Caco-2 (cell line): ENCODE data around the gene DGKK. TPM values are rescaled to one million over a fixed set of nuclear protein-coding genes. Genes with fewer than 3 reads are reported as not detected.

ENCODE experiments used
- BruUV-seq: library from RNA; stranded (reverse); fragments of 400-500 nt; replicated peaks from 2 replicates; lab custom pipeline; 2021; lab: Mats Ljungman, UMichigan
- CTCF ChIA-PET: fragments of 300-600 bp; sonication (Branson Sonifier 250); formaldehyde crosslinking; loops from one replicate; lab custom pipeline; 2022; ENCODE audit warnings: antibody characterized with exemption; lab: Charles Lee
- POLR2A ChIA-PET: fragments of 300-600 bp; sonication (Branson Sonifier 250); formaldehyde crosslinking; loops from one replicate; lab custom pipeline; 2022; ENCODE audit warnings: antibody characterized with exemption; lab: Charles Lee
- DNase-seq, 2 experiments: peaks; one replicate each; pipeline versions ENCODE4 v3.0.0 to v3.0.0-alpha.2; 2020 to 2022
- H3K27me3 ChIP-seq: replicated peaks from 2 replicates; pipeline ENCODE4 v1.6.0; 2011; ENCODE audit warnings: low read length; ENCODE audit not compliant: control insufficient read depth, insufficient read depth
- H3K36me3 ChIP-seq: 2 replicates; pipeline ENCODE4 v1.5.1; 2011; ENCODE audit warnings: low read length; ENCODE audit not compliant: control insufficient read depth, insufficient read depth
- H3K4me1 ChIP-seq: fragments of 250-450 bp; sonication (Bioruptor Pico); 2 replicates; pipeline ENCODE4 v1.5.1; 2020; ENCODE audit warnings: mild to moderate bottlenecking
- H3K4me3 ChIP-seq: 2 replicates; pipeline ENCODE4 v1.5.1; 2011; ENCODE audit warnings: low read depth, mild to moderate bottlenecking, control low read depth, low read length
- H3K9me3 ChIP-seq: fragments of 250-450 bp; sonication (Bioruptor Pico); 2 replicates; pipeline ENCODE4 v1.5.1; 2020; ENCODE audit warnings: mild to moderate bottlenecking, moderate library complexity
- H3K27ac Mint-ChIP-seq: one replicate; pipeline ENCODE4 v1.8.0; 2022; ENCODE audit warnings: mixed read lengths; ENCODE audit not compliant: unreplicated experiment
- H3K27me3 Mint-ChIP-seq: one replicate; pipeline ENCODE4 v1.8.0; 2022; ENCODE audit warnings: mixed read lengths; ENCODE audit not compliant: insufficient read depth, unreplicated experiment
- H3K36me3 Mint-ChIP-seq: one replicate; pipeline ENCODE4 v1.8.0; 2022; ENCODE audit warnings: mild to moderate bottlenecking, mixed read lengths; ENCODE audit not compliant: insufficient read depth, unreplicated experiment
- H3K4me1 Mint-ChIP-seq: one replicate; pipeline ENCODE4 v1.8.0; 2022; ENCODE audit warnings: low read depth, mixed read lengths; ENCODE audit not compliant: unreplicated experiment
- H3K4me3 Mint-ChIP-seq: one replicate; pipeline ENCODE4 v1.8.0; 2022; ENCODE audit warnings: mild to moderate bottlenecking, moderate library complexity, mixed read lengths; ENCODE audit not compliant: unreplicated experiment
- H3K9me3 Mint-ChIP-seq: one replicate; pipeline ENCODE4 v1.8.0; 2022; ENCODE audit warnings: mixed read lengths; ENCODE audit not compliant: unreplicated experiment
- CTCF ChIP-seq, 2 experiments: fragments of 200-600 bp in 1 of 2; IDR thresholded peaks; 1 replicate in 1 of 2; 2 replicates in 1 of 2; pipeline versions ENCODE4 v1.5.1 to v1.8.0; 2011 to 2022; ENCODE audit warnings: antibody characterized with exemption in 1 of 2, control low read depth in 1 of 2, inconsistent platforms in 1 of 2, low read depth in 1 of 2, low read length in 1 of 2, mild to moderate bottlenecking in 1 of 2, moderate library complexity in 1 of 2; ENCODE audit not compliant: insufficient read depth in 1 of 2, severe bottlenecking in 1 of 2, unreplicated experiment in 1 of 2
- intact Hi-C: fragments of 100-400 bp; cut with micrococcal nuclease; formaldehyde crosslinking; loops from one replicate; pipeline ENCODE4 v1.10.0; 2022; ENCODE audit not compliant: unreplicated experiment
- total RNA-seq: library from RNA; stranded (reverse); gene quantifications from 2 replicates; pipeline ENCODE4 v1.2.3, GENCODE V29; 2022

Gene DGKK
- total RNA-seq, 1 experiment from 2014 or later, result 2.5 TPM

- Histone ChIP-seq H3K9me3 (no peaks in the 10 kb centered on the region), H3K4me1 (no peaks in the 10 kb centered on the region), H3K4me3 (no peak overlapping the region), H3K36me3 (no peaks in the 10 kb centered on the region), H3K27me3 (no peaks in the 10 kb centered on the region)
- Mint-ChIP-seq H3K27me3 (no peaks in the 10 kb centered on the region), H3K9me3 (peaks cover 7% of the 10 kb centered on the region), H3K4me3 (no peak overlapping the region), H3K4me1 (no peaks in the 10 kb centered on the region), H3K36me3 (peaks cover 20% of the 10 kb centered on the region), H3K27ac (no peak overlapping the region)
- POLR2A ChIA-PET, result no interaction called here
- no peak for DNase-seq
- TF ChIP-seq CTCF (IDR thresholded peaks at IDR 0.05; ENCODE audit: insufficient read depth in 1 of 2, low read depth in 1 of 2, low read length in 1 of 2, severe bottlenecking in 1 of 2, unreplicated experiment in 1 of 2), result no peak
- no TSS peak for BruUV-seq
- intact Hi-C loops, result no loop called here
- CTCF ChIA-PET, result no interaction called here
Measured at GRCh38 chrX:50393902-50394301, 76.7 kb downstream of the DGKK start.

- Mint-ChIP-seq H3K36me3 (peaks cover 11% of the 10 kb centered on the region), H3K27ac (no peak overlapping the region), H3K4me1 (peaks cover 7% of the 10 kb centered on the region), H3K9me3 (peaks cover 7% of the 10 kb centered on the region), H3K4me3 (no peak overlapping the region), H3K27me3 (no peaks in the 10 kb centered on the region)
- POLR2A ChIA-PET, result no interaction called here
- CTCF ChIA-PET, result no interaction called here
- no TSS peak for BruUV-seq
- no peak for DNase-seq
- H3K4me1 ChIP-seq, result no peaks in the 10 kb centered on the region
- no peaks in the 10 kb centered on the region for H3K36me3 ChIP-seq
- H3K4me3 ChIP-seq, result no peak overlapping the region
- intact Hi-C loops, result no loop called here
- no peaks in the 10 kb centered on the region for H3K27me3 ChIP-seq
- no peaks in the 10 kb centered on the region for H3K9me3 ChIP-seq
- TF ChIP-seq CTCF (IDR thresholded peaks at IDR 0.05; ENCODE audit: insufficient read depth in 1 of 2, low read depth in 1 of 2, low read length in 1 of 2, severe bottlenecking in 1 of 2, unreplicated experiment in 1 of 2), result no peak
Measured at GRCh38 chrX:50386520-50386919, 84.1 kb downstream of the DGKK start.

- intact Hi-C loops, result no loop called here
- H3K4me1 ChIP-seq, result no peaks in the 10 kb centered on the region
- CTCF ChIA-PET, result no interaction called here
- no peaks in the 10 kb centered on the region for H3K27me3 Mint-ChIP-seq
- no peaks in the 10 kb centered on the region for H3K36me3 ChIP-seq
- no peak overlapping the region for H3K27ac Mint-ChIP-seq
- H3K4me1 Mint-ChIP-seq, result no peaks in the 10 kb centered on the region
- no peak overlapping the region for H3K4me3 Mint-ChIP-seq
- no peak for TF ChIP-seq CTCF (IDR thresholded peaks at IDR 0.05; ENCODE audit: insufficient read depth in 1 of 2, low read depth in 1 of 2, low read length in 1 of 2, severe bottlenecking in 1 of 2, unreplicated experiment in 1 of 2)
- DNase-seq, result no peak
- no peak overlapping the region for H3K4me3 ChIP-seq
- POLR2A ChIA-PET, result no interaction called here
- BruUV-seq, result no TSS peak
- no peaks in the 10 kb centered on the region for H3K36me3 Mint-ChIP-seq
- H3K9me3 ChIP-seq, result no peaks in the 10 kb centered on the region
- H3K9me3 Mint-ChIP-seq, result no peaks in the 10 kb centered on the region
- no peaks in the 10 kb centered on the region for H3K27me3 ChIP-seq
Measured at GRCh38 chrX:50381729-50382415, 88.8 kb downstream of the DGKK start.
